ENCODE results near the gene TMEM184C. TPM values are rescaled to one million over a fixed set of nuclear protein-coding genes. Genes with fewer than 3 reads are reported as not detected.

TMEM184C gene
- total RNA-seq, 2 experiments from 2014 or later, result 22.5 to 24.0 TPM

DNA sequence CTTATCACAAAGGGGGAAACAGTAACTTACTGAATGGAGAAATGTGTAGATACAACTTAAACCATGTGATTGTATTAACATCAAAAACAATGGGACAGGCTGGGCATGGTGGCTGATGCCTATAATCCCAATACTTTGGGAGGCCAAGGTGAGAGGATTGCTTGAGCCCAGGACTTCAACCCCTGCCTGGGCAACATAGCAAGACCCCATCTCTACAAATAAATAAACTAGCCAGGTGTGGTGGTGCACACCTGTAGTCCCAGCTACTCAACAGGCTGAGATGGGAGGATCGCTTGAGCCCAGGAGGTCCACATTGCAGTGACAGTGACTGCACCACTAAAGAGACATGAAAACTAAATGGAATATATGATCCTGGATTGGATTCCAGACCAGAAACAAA, 26.4 kb downstream of the TMEM184C start:
- ATAC-seq (ENCODE audit: low read depth) (no peak), DNase-seq (no peak)
- POLR2A ChIA-PET, result interaction anchor here (0.5 kb wide), 1 partner anchor 49 kb away, joined by 4 read pairs; no protein-coding TSS in a partner anchor
- H3K36me3 Mint-ChIP-seq, result peaks cover 54% of the 10 kb centered on the region
- H3K27me3 Mint-ChIP-seq, result no peaks in the 10 kb centered on the region
- H3K4me3 Mint-ChIP-seq, result no peak overlapping the region
- H3K27ac Mint-ChIP-seq, result no peak overlapping the region
- H3K9me3 Mint-ChIP-seq, result peaks cover 2% of the 10 kb centered on the region
- H3K4me1 Mint-ChIP-seq, result peaks cover 19% of the 10 kb centered on the region

- no peak overlapping the region for H3K27ac Mint-ChIP-seq
- DNase-seq, result no peak
- POLR2A ChIA-PET, result interaction anchor here (1.0 kb wide), 1 partner anchor 28 kb away, joined by 3 read pairs; no protein-coding TSS in a partner anchor
- H3K4me3 Mint-ChIP-seq, result no peak overlapping the region
- H3K4me1 Mint-ChIP-seq, result peaks cover 12% of the 10 kb centered on the region
- peaks cover 2% of the 10 kb centered on the region for H3K9me3 Mint-ChIP-seq
- H3K36me3 Mint-ChIP-seq, result peaks cover 56% of the 10 kb centered on the region
- H3K27me3 Mint-ChIP-seq, result no peaks in the 10 kb centered on the region
- no peak for ATAC-seq (ENCODE audit: low read depth)
Measured at GRCh38 chr4:147644471-147644870, 27.3 kb downstream of the TMEM184C start.

- H3K9me3 Mint-ChIP-seq, result peaks cover 2% of the 10 kb centered on the region
- POLR2A ChIA-PET, result interaction anchor here (1.0 kb wide), 1 partner anchor 29 kb away, joined by 3 read pairs; no protein-coding TSS in a partner anchor
- H3K27ac Mint-ChIP-seq, result no peak overlapping the region
- DNase-seq (no peak), ATAC-seq (ENCODE audit: low read depth) (no peak)
- no peaks in the 10 kb centered on the region for H3K27me3 Mint-ChIP-seq
- H3K4me1 Mint-ChIP-seq, result peaks cover 8% of the 10 kb centered on the region
- H3K36me3 Mint-ChIP-seq, result peaks cover 57% of the 10 kb centered on the region
- no peak overlapping the region for H3K4me3 Mint-ChIP-seq
Measured at GRCh38 chr4:147645099-147645498, 27.9 kb downstream of the TMEM184C start.

DNA sequence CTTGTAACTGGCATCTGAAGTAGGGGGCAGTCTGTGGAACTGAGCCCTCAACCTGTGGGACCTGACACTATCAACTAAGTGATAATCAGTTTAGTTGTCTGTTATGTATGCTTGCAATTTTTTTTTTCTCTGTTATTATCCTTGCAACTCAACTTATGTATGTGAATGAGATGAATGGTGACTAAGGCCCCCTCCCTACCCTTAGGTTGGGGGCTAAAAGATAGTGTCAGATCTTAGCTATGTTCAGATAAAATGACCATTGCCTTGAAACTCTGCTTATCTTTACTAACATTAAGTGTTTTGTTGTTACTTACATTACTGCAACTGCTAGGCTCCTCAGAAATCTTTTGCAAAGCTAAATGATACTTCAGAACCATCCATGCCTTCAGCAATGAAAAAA, 31.5 kb downstream of the TMEM184C start:
- H3K9me3 Mint-ChIP-seq, result peaks cover 2% of the 10 kb centered on the region
- DNase-seq, result no peak
- ATAC-seq (ENCODE audit: low read depth), result no peak
- H3K4me1 Mint-ChIP-seq, result peaks cover 8% of the 10 kb centered on the region
- H3K36me3 Mint-ChIP-seq, result peaks cover 53% of the 10 kb centered on the region
- POLR2A ChIA-PET, result no interaction called here
- no peaks in the 10 kb centered on the region for H3K27me3 Mint-ChIP-seq
- H3K4me3 Mint-ChIP-seq, result no peak overlapping the region
- no peak overlapping the region for H3K27ac Mint-ChIP-seq

- peaks cover 61% of the 10 kb centered on the region for H3K36me3 Mint-ChIP-seq
- H3K27me3 Mint-ChIP-seq, result no peaks in the 10 kb centered on the region
- H3K27ac Mint-ChIP-seq, result no peak overlapping the region
- POLR2A ChIA-PET, result no interaction called here
- H3K4me3 Mint-ChIP-seq, result no peak overlapping the region
- peaks cover 10% of the 10 kb centered on the region for H3K4me1 Mint-ChIP-seq
- peaks cover 2% of the 10 kb centered on the region for H3K9me3 Mint-ChIP-seq
- no peak for ATAC-seq (ENCODE audit: low read depth)
- no peak for DNase-seq
Measured at GRCh38 chr4:147651563-147651962, 34.4 kb downstream of the TMEM184C start.

DNA sequence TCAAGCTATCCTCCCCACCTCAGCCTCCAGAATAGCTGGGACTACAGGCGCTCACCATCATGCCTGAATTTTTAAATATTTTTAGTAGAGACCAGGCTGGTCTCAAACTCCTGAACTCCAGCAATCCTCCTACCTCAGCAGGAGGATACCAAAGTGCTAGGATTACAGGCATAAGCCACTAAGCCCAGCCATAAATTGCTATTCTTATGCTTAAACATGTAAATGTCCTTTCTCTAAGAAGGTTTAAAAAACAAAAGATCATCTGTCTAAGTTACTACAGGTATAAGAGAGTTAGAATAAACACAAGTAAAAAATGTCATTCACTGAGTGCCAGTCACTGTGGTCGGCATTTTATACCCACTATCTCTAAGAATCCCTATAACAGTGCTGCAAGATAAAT, 38.4 kb downstream of the TMEM184C start:
- DNase-seq (no peak), ATAC-seq (ENCODE audit: low read depth) (no peak)
- Mint-ChIP-seq H3K27ac (no peak overlapping the region), H3K9me3 (no peaks in the 10 kb centered on the region), H3K27me3 (no peaks in the 10 kb centered on the region), H3K4me1 (peaks cover 6% of the 10 kb centered on the region), H3K4me3 (no peak overlapping the region), H3K36me3 (peaks cover 49% of the 10 kb centered on the region)
- POLR2A ChIA-PET, result no interaction called here

- H3K9me3 Mint-ChIP-seq, result no peaks in the 10 kb centered on the region
- no peak for ATAC-seq (ENCODE audit: low read depth)
- H3K27me3 Mint-ChIP-seq, result no peaks in the 10 kb centered on the region
- H3K4me3 Mint-ChIP-seq, result no peak overlapping the region
- no peak overlapping the region for H3K27ac Mint-ChIP-seq
- peaks cover 2% of the 10 kb centered on the region for H3K4me1 Mint-ChIP-seq
- H3K36me3 Mint-ChIP-seq, result peaks cover 33% of the 10 kb centered on the region
- POLR2A ChIA-PET, result interaction anchor here (1.0 kb wide), 1 partner anchor 12 kb away, joined by 3 read pairs; no protein-coding TSS in a partner anchor
- DNase-seq, result no peak
Measured at GRCh38 chr4:147658501-147658900, 41.3 kb downstream of the TMEM184C start.

GRCh38 chr4:147674073-147674472, 56.9 kb downstream of the TMEM184C start:
- no peak for ATAC-seq (ENCODE audit: low read depth)
- H3K36me3 Mint-ChIP-seq, result peaks cover 39% of the 10 kb centered on the region
- no peak for DNase-seq
- no peak overlapping the region for H3K4me3 Mint-ChIP-seq
- POLR2A ChIA-PET, result interaction anchor here (1.7 kb wide), 1 partner anchor 10 kb away, joined by 13 read pairs; the partner anchor contains the start of gene PRMT9
- H3K9me3 Mint-ChIP-seq, result no peaks in the 10 kb centered on the region
- no peaks in the 10 kb centered on the region for H3K27me3 Mint-ChIP-seq
- H3K27ac Mint-ChIP-seq, result no peak overlapping the region
- no peaks in the 10 kb centered on the region for H3K4me1 Mint-ChIP-seq

GRCh38 chr4:147674496-147674895, 57.3 kb downstream of the TMEM184C start:
- Mint-ChIP-seq H3K27ac (no peak overlapping the region), H3K9me3 (no peaks in the 10 kb centered on the region), H3K4me1 (no peaks in the 10 kb centered on the region), H3K36me3 (peaks cover 40% of the 10 kb centered on the region), H3K27me3 (no peaks in the 10 kb centered on the region), H3K4me3 (no peak overlapping the region)
- POLR2A ChIA-PET, result interaction anchor here (1.7 kb wide), 1 partner anchor 9 kb away, joined by 13 read pairs; the partner anchor contains the start of gene PRMT9
- DNase-seq (no peak), ATAC-seq (ENCODE audit: low read depth) (no peak)

GRCh38 chr4:147678106-147678505, 60.9 kb downstream of the TMEM184C start:
- H3K27ac Mint-ChIP-seq, result no peak overlapping the region
- H3K27me3 Mint-ChIP-seq, result no peaks in the 10 kb centered on the region
- H3K4me3 Mint-ChIP-seq, result no peak overlapping the region
- DNase-seq (no peak), ATAC-seq (ENCODE audit: low read depth) (no peak)
- H3K9me3 Mint-ChIP-seq, result no peaks in the 10 kb centered on the region
- H3K4me1 Mint-ChIP-seq, result peaks cover 16% of the 10 kb centered on the region
- H3K36me3 Mint-ChIP-seq, result peaks cover 29% of the 10 kb centered on the region
- POLR2A ChIA-PET, result no interaction called here

GRCh38 chr4:147678796-147679549, 61.8 kb downstream of the TMEM184C start:
- DNase-seq, result no peak
- peaks cover 18% of the 10 kb centered on the region for H3K4me1 Mint-ChIP-seq
- H3K27ac Mint-ChIP-seq, result no peak overlapping the region
- POLR2A ChIA-PET, result no interaction called here
- H3K36me3 Mint-ChIP-seq, result peaks cover 23% of the 10 kb centered on the region
- ATAC-seq (ENCODE audit: low read depth), result no peak
- H3K9me3 Mint-ChIP-seq, result no peaks in the 10 kb centered on the region
- no peaks in the 10 kb centered on the region for H3K27me3 Mint-ChIP-seq
- H3K4me3 Mint-ChIP-seq, result no peak overlapping the region

GRCh38 chr4:147682755-147683154, 65.6 kb downstream of the TMEM184C start:
- peaks cover 26% of the 10 kb centered on the region for H3K4me1 Mint-ChIP-seq
- H3K27me3 Mint-ChIP-seq, result peaks cover 5% of the 10 kb centered on the region
- H3K27ac Mint-ChIP-seq, result peak overlapping the region; percentile 98
- ATAC-seq (ENCODE audit: low read depth) (no peak), DNase-seq (no peak)
- POLR2A ChIA-PET, result interaction anchor here (1.9 to 2.8 kb wide), 4 partner anchors 8 to 181 kb away, joined by 5 to 53 read pairs (median 9); partner anchors contain the start of gene TMEM184C
- H3K9me3 Mint-ChIP-seq, result no peaks in the 10 kb centered on the region
- peaks cover 18% of the 10 kb centered on the region for H3K36me3 Mint-ChIP-seq
- peak overlapping the region; percentile 99 for H3K4me3 Mint-ChIP-seq

DNA sequence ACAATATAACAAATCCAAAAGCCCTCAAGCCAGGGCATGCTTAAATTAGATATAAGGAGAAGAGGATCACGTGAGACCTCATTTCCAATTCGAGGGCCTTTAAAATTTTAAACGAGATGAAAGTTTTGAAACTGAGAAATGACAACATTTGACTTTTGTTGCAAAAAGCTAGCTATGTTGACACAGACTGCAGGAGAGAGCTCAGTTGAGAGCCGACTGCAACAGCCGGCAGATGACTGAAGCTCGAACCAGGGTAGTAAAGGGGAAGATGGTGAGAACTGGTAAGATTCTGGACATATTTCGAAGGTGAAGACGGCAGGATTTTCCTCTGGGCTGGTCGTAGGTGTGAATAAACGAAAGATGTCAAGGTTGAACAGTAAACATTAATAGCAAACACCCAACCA, 66.0 kb downstream of the TMEM184C start:
- ATAC-seq (ENCODE audit: low read depth) (no peak), DNase-seq (no peak)
- POLR2A ChIA-PET, result interaction anchor here (0.9 to 2.8 kb wide), 9 partner anchors 9 to 759 kb away, joined by 3 to 53 read pairs (median 5); partner anchors contain the start of genes NR3C2 and TMEM184C
- Mint-ChIP-seq H3K4me3 (peak overlapping the region; percentile 99), H3K27me3 (peaks cover 5% of the 10 kb centered on the region), H3K4me1 (peaks cover 26% of the 10 kb centered on the region), H3K27ac (peak overlapping the region; percentile 98), H3K9me3 (no peaks in the 10 kb centered on the region), H3K36me3 (peaks cover 18% of the 10 kb centered on the region)
